HG03159 (cell line): ENCODE measurements around the gene FRMPD4.
"Not testable (repeated sequence)": the region's sequence is repeated elsewhere in the genome, so short reads cannot be mapped to it uniquely, and the experiment has no call there.

Experiments
- ATAC-seq: cut with Tn5 transposase; IDR thresholded peaks from one replicate; pipeline ENCODE4 v1.9.1; 2021; ENCODE audit warnings: mild to moderate bottlenecking, moderate library complexity; ENCODE audit not compliant: unreplicated experiment

FRMPD4 gene

DNA sequence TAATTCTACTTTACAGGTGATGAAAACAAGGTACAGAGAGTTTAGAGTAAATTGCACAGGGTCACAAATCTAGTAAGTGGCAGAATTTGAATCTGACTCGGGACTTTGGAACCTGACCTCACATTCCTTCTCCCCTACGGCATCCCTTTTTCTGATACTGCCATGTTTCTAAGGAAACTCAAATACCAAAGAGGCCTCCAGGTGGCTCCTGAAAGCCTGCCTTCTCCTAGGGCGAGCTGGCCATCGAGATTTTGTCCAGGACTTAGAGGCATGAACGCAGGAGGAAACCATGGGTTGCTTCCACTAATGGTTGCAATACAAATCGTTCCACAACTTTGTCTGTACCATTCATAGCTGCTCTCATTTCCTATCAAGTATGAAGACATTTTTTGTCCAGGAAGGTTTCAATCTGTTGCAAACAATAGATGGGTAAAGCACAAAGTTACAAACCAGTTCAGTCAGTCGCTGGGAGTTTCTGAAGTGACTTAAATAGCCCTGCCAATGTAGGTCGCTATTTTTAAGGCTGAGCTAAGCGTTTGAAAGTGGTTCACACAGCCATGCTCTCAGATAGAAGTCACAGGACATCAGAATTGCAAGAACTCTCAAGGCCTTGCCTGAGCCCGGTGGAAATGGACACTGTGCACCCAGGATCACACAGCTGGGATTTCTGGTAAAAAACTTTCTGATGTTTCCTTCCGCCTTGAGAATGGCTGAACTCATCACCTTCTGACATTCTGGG is 356.3 kb downstream of the FRMPD4 start:
- ATAC-seq: no peak

DNA sequence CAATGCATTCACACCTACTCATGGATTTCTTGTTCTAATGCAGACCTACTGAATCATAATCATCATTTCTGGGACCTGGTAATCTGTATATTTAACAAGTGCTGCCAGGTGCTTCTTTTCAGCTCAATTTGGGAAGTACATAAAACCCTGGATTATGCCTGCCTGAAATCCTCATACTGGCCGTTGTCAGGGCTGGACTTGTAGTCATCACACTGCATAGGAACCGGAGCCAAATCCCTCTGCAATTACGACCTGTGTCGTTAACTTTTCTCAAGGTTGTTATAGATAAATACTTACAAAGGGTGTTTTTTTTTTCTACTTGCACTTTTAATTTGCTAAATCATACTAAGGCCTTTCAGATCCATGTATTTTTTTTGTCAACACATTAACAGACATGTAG is 358.1 kb downstream of the FRMPD4 start:
- no peak for ATAC-seq

DNA sequence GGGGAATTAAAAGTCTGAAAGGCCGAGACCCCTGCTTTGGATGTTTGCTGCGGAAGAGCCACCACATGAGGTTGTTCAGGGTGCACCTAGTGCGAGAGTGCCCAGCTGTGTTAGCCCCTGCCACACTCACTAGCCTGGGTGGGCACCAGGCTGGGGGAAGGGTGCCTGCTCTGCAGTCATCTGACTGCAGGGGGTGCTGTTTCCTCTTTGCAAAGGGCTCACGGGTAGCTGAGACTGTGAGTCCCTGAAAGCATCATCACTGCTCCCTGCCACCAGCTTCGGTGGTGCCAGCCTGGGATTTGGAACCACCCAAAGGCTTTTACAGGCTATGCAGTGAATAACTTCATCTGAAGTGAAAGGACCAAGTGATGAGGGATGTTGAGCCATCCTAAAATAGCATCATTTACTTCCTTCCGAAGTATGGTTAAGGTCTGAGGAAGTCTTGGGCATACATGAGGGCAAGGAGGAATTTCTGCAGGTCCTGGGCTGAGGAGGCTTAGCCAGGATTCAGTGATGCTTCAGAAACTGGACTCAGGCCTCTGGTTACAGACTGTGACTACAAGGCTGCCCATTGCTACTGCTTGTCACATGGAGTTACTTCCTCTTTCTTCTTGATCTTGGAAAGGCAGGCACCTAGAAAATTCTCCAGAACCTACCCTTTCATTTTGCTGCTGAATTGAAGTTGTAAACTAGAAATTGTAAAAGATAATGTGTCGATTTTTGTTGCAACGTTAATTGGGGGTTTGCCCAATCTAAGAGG is 359.7 kb downstream of the FRMPD4 start:
- peak; percentile 55 for ATAC-seq

DNA sequence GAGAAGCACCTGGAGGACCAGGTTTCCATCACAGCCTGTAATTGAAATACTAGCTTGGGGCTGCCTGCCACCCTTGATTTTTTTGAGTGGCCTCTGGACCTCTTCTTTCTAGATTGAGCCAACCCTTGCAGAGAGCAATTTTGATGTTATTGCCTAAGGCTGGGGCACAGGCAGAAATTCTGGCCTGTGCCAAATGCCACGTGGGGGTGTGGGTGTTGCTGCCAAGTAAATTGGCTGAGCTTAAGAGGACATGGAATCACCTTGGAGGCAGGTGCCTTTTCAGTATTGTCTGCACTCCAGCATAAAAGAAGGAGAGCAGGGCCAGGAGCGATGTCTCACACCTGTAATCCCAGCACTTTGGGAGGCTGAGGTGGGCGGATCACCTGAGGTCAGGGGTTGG is 366.9 kb downstream of the FRMPD4 start:
- no peak for ATAC-seq

DNA sequence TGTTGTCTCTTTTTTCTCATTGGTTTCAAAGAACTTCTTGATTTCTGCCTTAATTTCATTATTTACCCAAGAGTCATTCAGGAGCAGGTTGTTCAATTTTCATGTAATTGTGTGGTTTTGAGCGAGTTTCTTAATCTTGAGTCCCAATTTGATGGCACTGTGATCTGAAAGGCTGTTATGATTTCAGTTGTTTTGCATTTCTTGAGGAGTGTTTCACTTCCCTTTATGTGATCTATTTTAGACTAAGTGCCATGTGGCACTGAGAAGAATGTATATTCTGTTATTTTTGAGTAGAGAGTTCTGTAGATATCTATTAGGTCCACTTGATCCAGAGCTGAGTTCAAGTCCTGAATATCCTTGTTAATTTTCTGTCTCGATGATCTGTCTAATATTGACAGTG is 377.1 kb downstream of the FRMPD4 start:
- peak; percentile 99 for ATAC-seq

DNA sequence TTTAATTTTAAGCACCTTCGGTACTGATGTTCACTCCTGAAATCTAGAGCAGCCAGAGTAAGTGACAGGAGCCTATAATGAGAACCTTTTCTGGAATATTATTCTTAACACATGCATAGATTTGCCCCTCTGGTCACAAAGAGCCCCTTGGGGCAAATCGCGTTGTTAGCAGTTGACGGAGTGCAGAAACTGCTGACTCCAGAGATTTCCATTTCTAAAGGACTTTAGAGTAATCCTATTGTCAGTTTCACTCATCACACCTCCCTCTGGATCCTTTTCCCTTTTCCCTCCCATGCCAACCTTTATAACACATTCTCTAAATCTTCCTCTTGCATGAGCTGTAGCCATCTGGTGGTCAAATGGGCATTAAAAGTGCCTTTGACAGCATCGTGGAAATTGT is 388.0 kb downstream of the FRMPD4 start:
- ATAC-seq: no peak

DNA sequence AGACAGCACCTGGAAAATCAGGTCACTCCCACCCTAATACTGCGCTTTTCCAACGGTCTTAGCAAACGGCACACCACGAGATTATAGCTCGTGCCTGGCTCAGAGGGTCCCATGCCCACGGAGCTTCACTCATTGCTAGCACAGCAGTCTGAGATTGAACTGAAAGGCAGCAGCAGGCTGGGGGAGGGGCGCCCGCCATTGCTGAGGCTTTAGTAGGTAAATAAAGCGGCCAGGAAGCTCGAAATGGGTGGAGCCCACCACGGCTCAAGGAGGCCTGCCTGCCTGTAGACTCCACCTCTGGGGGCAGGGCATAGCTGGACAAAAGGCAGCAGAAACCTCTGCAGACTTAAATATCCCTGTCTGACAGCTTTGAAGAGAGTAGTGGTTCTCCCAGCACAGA is 399.8 kb downstream of the FRMPD4 start:
- ATAC-seq: not testable (repeated sequence)

DNA sequence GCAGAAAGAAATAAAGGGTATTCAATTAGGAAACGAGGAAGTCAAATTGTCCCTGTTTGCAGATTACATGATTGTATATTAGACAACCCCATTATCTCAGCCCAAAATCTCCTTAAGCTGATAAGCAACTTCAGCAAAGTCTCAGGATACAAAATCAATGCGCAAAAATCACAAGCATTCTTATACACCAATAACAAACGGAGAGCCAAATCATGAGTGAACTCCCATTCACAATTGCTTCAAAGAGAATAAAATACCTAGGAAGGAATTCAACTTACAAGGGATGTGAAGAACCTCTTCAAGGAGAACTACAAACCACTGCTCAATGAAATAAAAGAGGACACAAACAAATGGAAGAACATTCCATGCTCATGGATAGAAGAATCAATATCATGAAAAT is 404.0 kb downstream of the FRMPD4 start:
- ATAC-seq: not testable (repeated sequence)

DNA sequence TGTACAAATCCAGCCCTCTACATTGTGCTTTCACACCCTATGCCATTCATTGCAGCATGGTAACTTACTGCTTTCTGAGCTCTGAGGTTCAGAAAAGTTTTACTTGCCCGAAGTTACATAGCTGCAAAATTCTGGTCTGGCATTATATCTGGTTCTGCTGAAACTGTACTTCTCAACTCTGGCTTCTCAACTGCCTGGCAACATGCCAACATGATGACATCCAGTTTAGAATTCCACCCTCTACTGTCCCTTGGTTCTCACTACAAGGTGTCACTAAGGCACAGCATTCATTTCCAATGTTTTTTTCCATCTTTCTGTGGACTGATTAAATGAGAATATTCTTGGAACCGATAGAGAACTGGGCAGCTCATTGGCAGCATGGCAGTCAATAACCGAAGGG is 410.1 kb downstream of the FRMPD4 start:
- no peak for ATAC-seq

DNA sequence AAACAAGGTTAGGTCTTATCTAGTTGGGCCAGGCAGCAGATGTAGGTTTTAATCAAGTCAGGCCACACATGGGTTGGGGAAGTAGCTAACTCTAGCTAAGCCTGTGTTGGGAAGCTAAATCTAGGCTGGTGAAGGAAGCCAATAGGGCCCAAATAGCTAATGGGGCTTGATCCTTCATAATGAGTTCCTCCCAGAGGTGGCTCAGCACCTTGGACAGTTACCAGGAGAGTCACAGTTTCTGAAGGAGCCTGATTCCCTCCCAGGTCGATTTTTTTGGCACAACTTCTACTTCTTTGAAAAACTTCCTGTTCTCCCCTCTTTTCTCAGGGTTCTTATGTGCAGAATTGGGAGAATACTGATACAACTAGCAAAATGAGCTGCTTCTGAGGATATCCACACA is 410.5 kb downstream of the FRMPD4 start:
- no peak for ATAC-seq

DNA sequence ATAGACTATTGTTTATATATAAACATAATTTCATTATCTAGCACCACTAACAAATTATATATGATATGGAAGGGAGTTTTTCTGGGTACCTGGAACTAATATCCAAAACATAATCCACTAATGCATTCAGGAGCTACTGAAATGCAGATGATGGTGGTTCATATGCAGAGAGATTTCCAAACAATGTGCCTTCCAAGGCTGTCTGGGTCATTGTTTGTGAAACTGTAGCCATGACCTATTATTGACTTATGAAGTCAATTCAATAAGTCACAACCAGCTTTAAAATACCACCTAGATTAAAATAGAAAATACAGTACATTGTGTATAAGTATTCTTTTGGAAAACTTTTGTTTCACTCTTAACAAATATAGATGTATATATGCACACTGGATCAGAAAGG is 415.9 kb downstream of the FRMPD4 start:
- no peak for ATAC-seq

DNA sequence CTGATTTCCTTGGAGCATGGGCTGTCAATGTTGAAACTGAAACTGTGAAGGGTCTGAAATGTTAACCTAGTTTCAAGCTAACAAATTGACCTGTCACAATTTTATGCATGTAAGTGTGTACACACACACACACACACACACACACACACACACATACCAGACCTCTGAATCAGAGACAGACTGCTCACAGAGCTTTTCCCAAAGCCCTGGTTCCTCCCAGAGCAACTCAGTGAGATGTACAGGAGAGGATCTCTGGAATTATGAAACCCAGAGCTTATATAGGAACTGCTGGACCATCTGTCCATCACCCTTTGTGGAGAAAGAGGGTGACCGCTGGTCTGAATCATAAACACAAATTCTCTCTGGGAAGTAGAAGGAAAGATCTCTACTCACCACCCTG is 424.8 kb downstream of the FRMPD4 start:
- ATAC-seq: no peak

DNA sequence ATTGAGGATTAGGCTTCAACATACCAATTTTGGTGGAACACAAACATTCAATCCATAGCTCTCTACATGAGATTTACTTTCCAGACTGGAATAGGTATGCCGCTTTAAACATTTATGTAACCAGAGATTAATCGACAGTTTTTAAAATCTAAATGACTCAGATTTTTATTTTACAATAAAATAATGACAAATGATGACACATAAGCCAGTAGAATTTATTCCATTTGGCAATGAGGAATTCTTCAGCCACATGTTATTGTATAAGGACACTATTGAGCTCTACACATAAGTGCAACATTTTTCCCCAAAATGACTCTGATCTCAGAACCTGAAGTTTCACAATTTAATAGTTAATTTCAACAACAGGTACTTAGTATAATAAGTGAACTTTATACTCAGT is 425.9 kb downstream of the FRMPD4 start:
- ATAC-seq: no peak

DNA sequence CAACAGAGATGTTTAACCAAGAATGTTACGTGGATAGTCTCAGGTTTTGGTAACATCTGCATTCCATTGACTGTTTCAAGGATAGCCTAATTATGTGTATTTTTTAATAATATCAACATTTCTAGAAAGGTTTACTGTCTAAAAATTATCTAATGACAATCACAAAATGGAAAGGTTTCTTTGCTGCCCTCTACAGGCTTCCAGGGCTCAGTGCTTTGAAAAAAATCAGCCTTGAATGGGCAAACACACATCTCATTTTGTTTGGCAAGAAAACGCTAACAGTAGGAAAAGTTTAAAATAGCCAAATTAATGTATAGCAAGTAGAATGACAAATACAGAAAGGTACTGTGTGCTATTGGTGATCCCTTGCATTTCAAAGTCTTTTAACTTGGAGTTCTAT is 429.6 kb downstream of the FRMPD4 start:
- no peak for ATAC-seq

DNA sequence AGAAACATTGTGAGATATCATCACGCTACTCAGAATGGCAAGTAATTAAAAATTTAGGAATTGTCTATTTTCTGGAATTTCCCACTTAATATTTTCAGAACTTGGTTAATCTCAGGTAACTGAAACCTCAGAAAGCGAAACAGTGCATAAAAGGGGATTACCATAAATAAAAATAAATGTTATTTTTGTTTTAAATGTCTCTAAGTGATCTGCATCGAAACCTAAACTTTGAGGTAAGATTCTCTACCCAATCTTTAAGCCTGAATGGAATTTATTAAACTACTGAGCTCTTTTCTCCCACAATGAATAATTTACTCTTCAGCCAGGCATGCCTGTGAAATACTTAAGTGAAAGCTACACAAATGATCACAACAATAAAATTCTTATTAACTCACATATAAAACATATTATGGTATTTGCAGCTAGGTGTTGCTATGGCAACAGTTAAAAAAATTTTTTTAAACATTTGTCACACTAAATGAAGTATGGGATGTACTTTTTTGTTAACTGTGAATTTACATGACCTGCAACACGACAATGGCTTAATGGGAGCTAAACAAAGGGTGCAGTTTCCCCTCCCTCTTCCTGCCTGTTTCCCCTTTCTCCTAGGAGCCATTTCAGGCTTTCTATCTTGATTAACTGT is 432.7 kb downstream of the FRMPD4 start:
- ATAC-seq: no peak

DNA sequence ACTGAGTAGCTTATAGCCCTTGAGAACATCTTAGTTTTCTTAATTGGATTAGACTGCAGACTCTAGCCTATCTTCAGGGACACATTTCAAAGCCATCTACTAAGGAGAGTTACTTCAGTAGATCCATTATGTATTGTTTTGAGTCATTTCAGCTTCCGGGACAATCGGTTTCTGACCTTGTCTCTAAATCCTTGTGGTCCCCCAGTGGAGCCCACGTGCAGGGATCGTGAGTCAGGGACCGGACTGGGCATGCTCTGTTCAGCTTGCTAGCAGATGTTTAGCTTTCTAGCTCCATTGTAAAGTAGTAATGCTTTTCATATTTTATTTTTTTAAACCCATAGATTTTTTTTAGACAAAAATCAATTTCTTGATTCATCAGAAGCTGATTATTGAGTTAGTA is 441.0 kb downstream of the FRMPD4 start:
- ATAC-seq: no peak

DNA sequence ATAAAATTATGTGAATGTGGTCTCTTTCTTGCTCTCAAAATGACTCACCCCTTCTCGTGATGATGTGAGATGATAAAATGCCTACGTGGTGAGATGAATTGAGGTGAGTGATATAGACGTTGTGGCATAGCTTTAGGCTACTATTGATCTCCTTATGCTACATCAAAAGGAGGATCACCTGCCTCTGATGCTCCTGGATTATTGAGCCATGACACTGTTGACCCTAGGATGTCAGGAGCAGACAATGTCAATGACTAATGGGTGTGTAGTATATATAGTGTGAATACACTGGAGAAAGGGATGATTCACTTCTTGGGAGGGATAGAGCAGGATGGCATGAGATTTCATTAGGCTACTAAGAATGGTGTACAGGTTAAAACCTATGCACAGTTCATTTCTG is 442.3 kb downstream of the FRMPD4 start:
- no peak for ATAC-seq

DNA sequence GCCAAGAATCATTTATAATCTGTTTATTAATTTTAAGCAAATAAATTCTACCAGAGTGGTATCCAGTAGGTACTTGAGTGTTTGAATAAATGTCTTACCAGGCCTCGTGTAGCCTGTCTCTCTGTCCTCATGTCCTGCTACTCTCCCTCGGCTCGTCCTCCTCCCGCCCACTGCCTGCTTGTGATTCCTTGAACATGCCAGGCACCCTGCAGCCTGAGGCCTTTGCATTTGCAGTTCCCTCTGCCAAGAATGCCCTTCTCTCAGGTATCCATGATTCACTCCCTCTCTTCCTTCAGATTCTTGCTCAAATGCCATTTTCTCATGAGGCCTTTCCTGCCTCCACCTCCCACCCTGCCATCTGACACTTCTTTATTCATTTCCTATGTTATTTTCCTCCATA is 443.3 kb downstream of the FRMPD4 start:
- no peak for ATAC-seq

DNA sequence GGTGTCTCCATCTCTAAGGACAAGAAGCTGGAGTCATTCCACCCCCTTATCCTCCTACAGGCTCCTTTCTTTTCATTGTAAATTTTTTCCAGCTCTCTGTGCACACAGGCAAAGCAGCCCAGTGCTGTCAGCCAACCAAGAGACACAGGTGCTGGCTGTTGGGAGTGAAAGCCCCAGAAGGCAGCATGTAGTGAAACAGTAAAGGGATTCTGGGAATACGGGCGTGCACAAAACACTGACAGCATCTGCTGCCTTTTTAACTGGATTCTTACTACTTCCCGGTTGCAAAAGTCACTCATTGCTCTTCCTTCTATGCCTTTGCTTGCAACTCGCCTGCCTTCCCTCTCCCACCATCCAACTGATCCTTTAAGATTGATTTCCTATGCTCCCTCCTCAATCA is 444.4 kb downstream of the FRMPD4 start:
- no peak for ATAC-seq

DNA sequence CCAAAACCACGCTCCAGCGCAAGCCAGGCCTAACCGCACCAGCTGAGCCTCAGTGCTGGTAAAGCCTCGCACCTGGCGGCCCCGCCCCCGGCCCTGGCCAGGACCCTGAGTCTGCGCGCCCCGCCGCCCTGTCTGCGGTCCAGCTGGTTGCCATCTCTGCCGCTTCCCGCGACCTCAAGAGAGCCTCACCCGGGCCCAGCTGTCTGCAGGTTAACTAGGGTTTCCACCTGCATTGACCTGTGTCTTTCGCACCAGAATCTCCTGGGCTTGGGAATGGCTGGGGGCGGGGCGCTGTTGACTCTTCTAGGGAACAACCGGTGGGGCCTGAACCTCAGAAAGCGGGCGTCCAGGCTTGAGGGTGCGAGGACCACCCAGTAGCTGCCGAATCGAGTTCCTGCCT is 445.3 kb downstream of the FRMPD4 start:
- ATAC-seq: no peak

DNA sequence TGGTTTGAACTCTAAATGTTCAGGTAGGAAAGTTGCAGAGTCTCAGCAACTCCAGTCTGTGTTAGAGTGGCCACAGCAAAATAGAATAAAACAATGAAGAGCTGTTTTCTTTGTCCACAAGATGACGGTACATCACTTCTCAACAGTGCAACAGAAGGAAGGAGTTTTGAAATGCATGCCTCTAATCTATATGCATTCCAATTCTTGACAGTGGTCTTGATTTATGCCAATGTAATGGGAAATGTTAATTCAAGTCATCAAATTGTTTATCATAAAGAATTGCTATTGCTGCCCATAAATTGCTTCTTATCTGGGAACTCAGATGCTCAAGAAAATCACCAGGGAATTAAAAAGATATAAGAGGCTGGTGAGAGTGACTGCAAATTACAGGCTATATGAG is 457.4 kb downstream of the FRMPD4 start:
- no peak for ATAC-seq

DNA sequence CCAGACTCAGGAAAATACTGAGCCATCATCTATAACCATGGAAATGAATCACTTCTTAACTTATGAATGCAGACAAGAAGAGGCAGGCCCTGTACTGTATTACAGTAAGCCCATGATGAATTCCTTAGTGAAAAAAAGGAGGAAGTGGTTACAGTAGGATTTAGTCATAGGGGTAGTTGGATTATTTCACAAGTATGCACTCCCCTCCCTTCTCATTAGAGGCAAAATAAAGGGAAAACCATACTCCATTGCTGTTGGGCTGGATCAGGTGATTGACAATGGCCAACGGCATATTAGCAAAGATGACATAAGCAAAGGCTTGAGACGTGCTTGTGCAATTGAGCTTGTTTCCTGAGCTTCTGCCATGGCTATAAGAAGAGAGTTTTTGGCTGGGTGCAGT is 471.8 kb downstream of the FRMPD4 start:
- ATAC-seq: no peak
